Inflammatory macrophage (primary cell): ENCODE measurements around the gene MACF1.

Experiments used
- DNase-seq, 2 donors: peaks; one replicate each; pipeline ENCODE4 v3.0.0-alpha.2; 2020 to 2022

The MACF1 gene

GRCh38 chr1:39268112-39268581, 63.7 kb downstream of the MACF1 start:
- DNase-seq: peak; percentile 31 to 41

- no peak for DNase-seq
Observed at GRCh38 chr1:39268906-39269305, 64.4 kb downstream of the MACF1 start.

GRCh38 chr1:39269349-39269748, 64.9 kb downstream of the MACF1 start:
- DNase-seq: no peak

GRCh38 chr1:39269791-39270342, 65.4 kb downstream of the MACF1 start:
- DNase-seq: peak; percentile 17 to 43

- no peak for DNase-seq
Observed at GRCh38 chr1:39270368-39270767, 65.9 kb downstream of the MACF1 start.

- no peak for DNase-seq
Observed at GRCh38 chr1:39272027-39272797, 67.7 kb downstream of the MACF1 start.

- no peak for DNase-seq
Observed at GRCh38 chr1:39272798-39273469, 68.4 kb downstream of the MACF1 start.

GRCh38 chr1:39275836-39276507, 71.5 kb downstream of the MACF1 start:
- DNase-seq: no peak

GRCh38 chr1:39277879-39278278, 73.4 kb downstream of the MACF1 start:
- no peak for DNase-seq

- no peak for DNase-seq
Observed at GRCh38 chr1:39282537-39283216, 78.2 kb downstream of the MACF1 start.

GRCh38 chr1:39283858-39284257, 79.4 kb downstream of the MACF1 start:
- DNase-seq: no peak

- no peak for DNase-seq
Observed at GRCh38 chr1:39287541-39287940, 83.0 kb downstream of the MACF1 start.

- DNase-seq: no peak
Observed at GRCh38 chr1:39288735-39289465, 84.4 kb downstream of the MACF1 start.

GRCh38 chr1:39292401-39292800, 87.9 kb downstream of the MACF1 start:
- DNase-seq: no peak

- no peak for DNase-seq
Observed at GRCh38 chr1:39293375-39294070, 89.0 kb downstream of the MACF1 start.

- DNase-seq: no peak
Observed at GRCh38 chr1:39294531-39294930, 90.0 kb downstream of the MACF1 start.

- no peak for DNase-seq
Observed at GRCh38 chr1:39295901-39296300, 91.4 kb downstream of the MACF1 start.

GRCh38 chr1:39297551-39297950, 93.1 kb downstream of the MACF1 start:
- no peak for DNase-seq

GRCh38 chr1:39301606-39302005, 97.1 kb downstream of the MACF1 start:
- no peak for DNase-seq

GRCh38 chr1:39305555-39305954, 101.1 kb downstream of the MACF1 start:
- no peak for DNase-seq

- peak in 1 of 2 donors; percentile 35 for DNase-seq
Observed at GRCh38 chr1:39310015-39310414, 105.5 kb downstream of the MACF1 start.
